HG02610 (cell line): ENCODE results near the gene SDHAF2.
"Not testable (repeated sequence)": the region's sequence is repeated elsewhere in the genome, so short reads cannot be mapped to it uniquely, and the experiment has no call there.

Experiments used
- ATAC-seq: cut with Tn5 transposase; IDR thresholded peaks from one replicate; pipeline ENCODE4 v1.9.1; 2021; ENCODE audit warnings: mild to moderate bottlenecking, moderate library complexity; ENCODE audit not compliant: unreplicated experiment

The SDHAF2 gene

GRCh38 chr11:61429691-61430582 is at the start of gene SDHAF2, which contains the start of gene CPSF7:
SDHAF2 (plus strand) TSS chr11:61430124; CDS start chr11:61430147, 23 bp downstream.
CPSF7 (minus strand) TSS chr11:61429975; CDS start chr11:61429235, 740 bp downstream.
- ATAC-seq = peak; percentile 89

- ATAC-seq = no peak
Measured at GRCh38 chr11:61380884-61381283, 49.0 kb upstream of the SDHAF2 start.

- ATAC-seq = not testable (repeated sequence)
Measured at GRCh38 chr11:61383859-61384258, 46.1 kb upstream of the SDHAF2 start.

- no peak for ATAC-seq
Measured at GRCh38 chr11:61384271-61385242, 45.4 kb upstream of the SDHAF2 start.

GRCh38 chr11:61390161-61390560 is 39.8 kb upstream of the SDHAF2 start:
- no peak for ATAC-seq

- ATAC-seq = no peak
Measured at GRCh38 chr11:61392981-61393595, 36.8 kb upstream of the SDHAF2 start.

GRCh38 chr11:61401173-61401572 is 28.8 kb upstream of the SDHAF2 start:
- no peak for ATAC-seq

GRCh38 chr11:61401573-61401972 is 28.4 kb upstream of the SDHAF2 start:
- ATAC-seq = no peak

GRCh38 chr11:61403658-61404057 is 26.3 kb upstream of the SDHAF2 start:
- no peak for ATAC-seq

GRCh38 chr11:61404103-61404502 is 25.8 kb upstream of the SDHAF2 start:
- ATAC-seq = no peak

GRCh38 chr11:61404641-61405040 is 25.3 kb upstream of the SDHAF2 start:
- ATAC-seq = no peak

GRCh38 chr11:61406067-61406466 is 23.9 kb upstream of the SDHAF2 start:
- ATAC-seq = no peak

- ATAC-seq = no peak
Measured at GRCh38 chr11:61406991-61407728, 22.8 kb upstream of the SDHAF2 start.

GRCh38 chr11:61411589-61411988 is 18.3 kb upstream of the SDHAF2 start:
- ATAC-seq = no peak

- no peak for ATAC-seq
Measured at GRCh38 chr11:61413496-61413895, 16.4 kb upstream of the SDHAF2 start.

GRCh38 chr11:61414547-61414946 is 15.4 kb upstream of the SDHAF2 start:
- no peak for ATAC-seq

- ATAC-seq = no peak
Measured at GRCh38 chr11:61415381-61415780, 14.5 kb upstream of the SDHAF2 start.

GRCh38 chr11:61416941-61417340 is 13.0 kb upstream of the SDHAF2 start:
- ATAC-seq = no peak

- no peak for ATAC-seq
Measured at GRCh38 chr11:61417670-61418069, 12.3 kb upstream of the SDHAF2 start.

- no peak for ATAC-seq
Measured at GRCh38 chr11:61418136-61418535, 11.8 kb upstream of the SDHAF2 start.
